Osteoblast (primary cell): ENCODE results near the gene RPS6KA2. TPM values are rescaled to one million over a fixed set of nuclear protein-coding genes. Genes with fewer than 3 reads are reported as not detected.

Experiments
- DNase-seq: peaks from one replicate; pipeline ENCODE4 v3.0.0; 2011; ENCODE audit warnings: low spot score, mixed read lengths; ENCODE audit not compliant: insufficient read length; ENCODE audit errors: missing footprints
- H2AFZ ChIP-seq: 2 replicates; pipeline ENCODE4 v1.6.0; 2011; ENCODE audit warnings: mild to moderate bottlenecking, low read length
- H3K27ac ChIP-seq: 2 replicates; pipeline ENCODE4 v1.5.1; 2011; ENCODE audit warnings: mild to moderate bottlenecking, low read depth, low read length, moderate library complexity
- H3K27me3 ChIP-seq: 2 replicates; pipeline ENCODE4 v1.6.0; 2012; ENCODE audit warnings: mild to moderate bottlenecking, control low read depth, inconsistent platforms, low read length, moderate library complexity; ENCODE audit not compliant: insufficient read depth
- H3K36me3 ChIP-seq: 2 replicates; pipeline ENCODE4 v1.5.1; 2011; ENCODE audit warnings: mild to moderate bottlenecking, low read length, control low read depth, moderate library complexity; ENCODE audit not compliant: insufficient read depth
- H3K4me1 ChIP-seq: 2 replicates; pipeline ENCODE4 v1.5.1; 2011; ENCODE audit warnings: mild to moderate bottlenecking, low read length, control low read depth, moderate library complexity; ENCODE audit not compliant: insufficient read depth
- H3K4me2 ChIP-seq: 2 replicates; pipeline ENCODE4 v1.6.0; 2011; ENCODE audit warnings: mild to moderate bottlenecking, low read length; ENCODE audit not compliant: insufficient read depth
- H3K4me3 ChIP-seq: fragments of 200-600 bp; sonication (generic); 3 replicates; pipeline ENCODE4 v1.5.1; 2012; ENCODE audit warnings: mild to moderate bottlenecking, low read length, inconsistent platforms; ENCODE audit not compliant: insufficient read depth
- H3K79me2 ChIP-seq: 2 replicates; pipeline ENCODE4 v1.6.0; 2012; ENCODE audit warnings: mild to moderate bottlenecking, low read length, control low read depth, inconsistent platforms; ENCODE audit not compliant: insufficient read depth
- H3K9me3 ChIP-seq: 2 replicates; pipeline ENCODE4 v1.5.1; 2011; ENCODE audit warnings: low read depth, low read length, control low read depth
- H4K20me1 ChIP-seq: 2 replicates; pipeline ENCODE4 v1.6.0; 2012; ENCODE audit warnings: mild to moderate bottlenecking, low read length, control low read depth; ENCODE audit not compliant: insufficient read depth
- total RNA-seq: library from RNA; depleted of rRNA; stranded (reverse); fragments of >200 nt; gene quantifications from 2 replicates; pipeline ENCODE4 v1.2.3, GENCODE V29; 2012
- TF ChIP-seq, protein P1 (sequence below): IDR thresholded peaks from 2 replicates; pipeline ENCODE4 v1.5.1; 2011; ENCODE audit warnings: mild to moderate bottlenecking, low read depth, low read length, moderate library complexity; ENCODE audit errors: extremely low read depth

RPS6KA2 gene
- total RNA-seq, 1 donor: 113 TPM

DNA sequence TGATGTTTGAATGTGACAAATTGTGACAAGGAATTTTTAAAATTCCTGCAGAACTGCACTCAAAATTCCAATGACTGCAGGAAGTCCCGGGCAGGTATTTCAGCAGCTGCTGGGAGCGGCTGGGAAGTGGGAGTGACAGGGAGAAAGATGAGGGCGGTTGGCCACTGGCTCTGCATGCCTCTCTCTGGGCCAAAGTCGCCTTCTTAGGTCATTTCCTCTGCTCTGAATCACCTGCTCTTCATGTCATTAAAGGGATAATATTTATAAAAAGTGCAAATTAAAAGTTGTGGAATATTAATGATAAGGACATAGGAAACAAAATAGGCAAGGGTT is 84.5 kb downstream of the RPS6KA2 start:
- Histone ChIP-seq H3K4me1 (peaks cover 21% of the 10 kb centered on the region), H3K27ac (no peak overlapping the region), H3K4me2 (peak overlapping the region; percentile 56), H3K79me2 (peaks cover 20% of the 10 kb centered on the region), H3K36me3 (peaks cover 6% of the 10 kb centered on the region), H3K27me3 (no peaks in the 10 kb centered on the region), H2AFZ (no peak overlapping the region), H3K9me3 (no peaks in the 10 kb centered on the region), H3K4me3 (no peak overlapping the region), H4K20me1 (no peaks in the 10 kb centered on the region)
- no peak for DNase-seq
- TF ChIP-seq, protein P1, sequence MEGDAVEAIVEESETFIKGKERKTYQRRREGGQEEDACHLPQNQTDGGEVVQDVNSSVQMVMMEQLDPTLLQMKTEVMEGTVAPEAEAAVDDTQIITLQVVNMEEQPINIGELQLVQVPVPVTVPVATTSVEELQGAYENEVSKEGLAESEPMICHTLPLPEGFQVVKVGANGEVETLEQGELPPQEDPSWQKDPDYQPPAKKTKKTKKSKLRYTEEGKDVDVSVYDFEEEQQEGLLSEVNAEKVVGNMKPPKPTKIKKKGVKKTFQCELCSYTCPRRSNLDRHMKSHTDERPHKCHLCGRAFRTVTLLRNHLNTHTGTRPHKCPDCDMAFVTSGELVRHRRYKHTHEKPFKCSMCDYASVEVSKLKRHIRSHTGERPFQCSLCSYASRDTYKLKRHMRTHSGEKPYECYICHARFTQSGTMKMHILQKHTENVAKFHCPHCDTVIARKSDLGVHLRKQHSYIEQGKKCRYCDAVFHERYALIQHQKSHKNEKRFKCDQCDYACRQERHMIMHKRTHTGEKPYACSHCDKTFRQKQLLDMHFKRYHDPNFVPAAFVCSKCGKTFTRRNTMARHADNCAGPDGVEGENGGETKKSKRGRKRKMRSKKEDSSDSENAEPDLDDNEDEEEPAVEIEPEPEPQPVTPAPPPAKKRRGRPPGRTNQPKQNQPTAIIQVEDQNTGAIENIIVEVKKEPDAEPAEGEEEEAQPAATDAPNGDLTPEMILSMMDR: no peak

DNA sequence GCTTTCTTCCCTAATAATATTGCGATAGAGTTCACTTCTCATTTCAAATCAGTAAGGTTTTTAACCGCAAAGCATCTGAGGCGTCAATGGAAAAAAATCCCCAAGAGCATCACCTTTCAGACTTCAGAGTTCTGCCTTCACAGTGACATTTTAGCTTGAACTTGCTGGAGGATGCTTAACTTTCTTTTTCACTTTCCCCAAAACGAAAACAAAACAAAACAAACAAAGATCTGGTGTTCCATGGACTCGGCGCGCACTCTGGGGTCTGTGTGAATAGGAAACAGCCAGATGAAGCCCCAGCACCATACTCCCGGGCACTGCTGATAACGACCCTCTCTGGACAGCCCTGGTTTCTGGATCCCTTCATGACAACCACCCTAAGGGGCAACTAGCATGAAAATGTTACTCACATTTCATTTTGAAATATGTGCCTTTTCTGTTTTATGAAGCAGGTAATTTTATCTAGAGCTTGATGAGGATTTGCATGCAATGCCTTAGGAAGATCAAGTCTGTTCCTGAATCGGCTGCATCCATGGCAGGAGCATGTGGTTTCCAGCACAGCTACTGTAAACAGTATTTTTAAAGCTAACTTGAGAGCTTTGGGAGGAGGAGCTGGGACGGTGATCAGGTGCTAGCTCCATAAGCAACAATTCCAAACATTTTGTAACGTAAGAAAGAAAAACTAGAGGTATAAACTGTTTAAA is 85.0 kb downstream of the RPS6KA2 start:
- H3K9me3 ChIP-seq: no peaks in the 10 kb centered on the region
- peaks cover 18% of the 10 kb centered on the region for H3K79me2 ChIP-seq
- no peak overlapping the region for H2AFZ ChIP-seq
- no peak for DNase-seq
- H3K27me3 ChIP-seq: no peaks in the 10 kb centered on the region
- H3K27ac ChIP-seq: peak overlapping the region; percentile 34
- H3K4me2 ChIP-seq: peak overlapping the region; percentile 56
- peak overlapping the region; percentile 31 for H3K4me3 ChIP-seq
- H4K20me1 ChIP-seq: no peaks in the 10 kb centered on the region
- H3K36me3 ChIP-seq: peaks cover 9% of the 10 kb centered on the region
- TF ChIP-seq, protein P1: no peak
- peaks cover 21% of the 10 kb centered on the region for H3K4me1 ChIP-seq

DNA sequence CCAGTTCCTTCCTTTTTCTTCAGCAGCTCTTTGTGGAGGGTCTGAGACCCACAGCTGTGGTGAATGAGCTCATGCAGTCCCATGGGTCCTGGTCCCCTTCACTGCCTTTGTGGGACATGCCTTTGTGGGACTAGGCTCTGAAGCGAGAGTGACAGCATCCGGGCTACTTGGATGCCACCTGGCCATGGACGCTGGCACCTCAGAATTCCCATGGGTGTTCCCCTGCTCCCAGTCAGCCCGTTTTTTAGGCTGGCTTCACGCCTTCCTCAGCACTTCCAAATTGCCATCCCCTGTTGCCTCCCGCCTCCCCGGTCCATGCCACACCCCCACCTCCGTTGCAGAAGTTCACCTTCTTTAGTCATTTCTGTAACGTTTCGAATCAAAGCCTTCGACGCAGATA is 85.7 kb downstream of the RPS6KA2 start:
- H3K36me3 ChIP-seq: peaks cover 11% of the 10 kb centered on the region
- H3K4me2 ChIP-seq: peak overlapping the region; percentile 56
- peaks cover 21% of the 10 kb centered on the region for H3K4me1 ChIP-seq
- H3K27ac ChIP-seq: no peak overlapping the region
- TF ChIP-seq, protein P1: no peak
- no peaks in the 10 kb centered on the region for H3K27me3 ChIP-seq
- peak overlapping the region; percentile 38 for H3K4me3 ChIP-seq
- no peak for DNase-seq
- peak overlapping the region; percentile 47 for H2AFZ ChIP-seq
- H4K20me1 ChIP-seq: no peaks in the 10 kb centered on the region
- no peaks in the 10 kb centered on the region for H3K9me3 ChIP-seq
- peaks cover 17% of the 10 kb centered on the region for H3K79me2 ChIP-seq

DNA sequence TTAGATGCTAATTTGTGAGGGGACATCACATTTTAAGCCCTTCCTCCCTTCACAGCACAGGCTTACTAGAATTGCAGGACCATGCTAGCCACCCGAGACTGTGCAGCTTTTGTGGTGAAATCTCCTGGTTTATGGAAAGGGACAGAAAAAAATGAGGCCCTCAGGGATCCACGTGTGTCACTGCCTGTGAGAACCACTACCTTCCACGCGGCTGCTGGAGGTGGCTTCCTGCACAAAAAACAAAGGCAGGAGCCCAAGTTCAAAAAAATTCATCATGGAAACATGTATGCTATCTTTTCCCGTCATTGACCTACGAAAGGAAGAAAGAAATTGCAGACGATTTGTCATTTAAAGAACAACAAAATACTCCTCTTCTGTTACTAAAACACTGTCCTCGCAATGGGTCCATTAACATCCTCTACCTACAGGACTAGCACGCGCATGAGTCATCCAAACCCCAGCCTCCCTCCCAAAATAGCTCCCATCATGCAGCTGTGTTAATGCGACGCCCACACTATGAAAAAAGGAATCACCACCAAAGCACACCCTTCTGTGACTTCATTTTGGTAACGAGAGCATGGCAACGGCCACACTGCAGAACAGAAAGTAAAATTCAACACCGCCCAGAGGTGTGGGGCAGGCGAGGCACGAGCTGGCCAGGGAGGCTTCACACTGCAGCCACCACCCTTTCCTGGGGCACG is 86.3 kb downstream of the RPS6KA2 start:
- DNase-seq: peak; percentile 91
- no peak overlapping the region for H3K27ac ChIP-seq
- TF ChIP-seq, protein P1: no peak
- peaks cover 21% of the 10 kb centered on the region for H3K4me1 ChIP-seq
- peak overlapping the region; percentile 47 for H2AFZ ChIP-seq
- H3K9me3 ChIP-seq: no peaks in the 10 kb centered on the region
- H3K79me2 ChIP-seq: peaks cover 17% of the 10 kb centered on the region
- H3K27me3 ChIP-seq: no peaks in the 10 kb centered on the region
- peak overlapping the region; percentile 56 for H3K4me2 ChIP-seq
- peak overlapping the region; percentile 38 for H3K4me3 ChIP-seq
- H3K36me3 ChIP-seq: peaks cover 17% of the 10 kb centered on the region
- no peaks in the 10 kb centered on the region for H4K20me1 ChIP-seq
